ENCODE measurements around the gene ZGLP1. TPM values are rescaled to one million over a fixed set of nuclear protein-coding genes. Genes with fewer than 3 reads are reported as not detected.

The ZGLP1 gene
- total and polyA plus RNA-seq, 2 of the 13 experiments (the other 11 are each of a cell fraction or from before 2014, with no cell fraction given) = 2.4 to 3.0 TPM

GRCh38 chr19:10259162-10259905, 50.3 kb downstream of the ZGLP1 start (continued):
- TF ChIP-seq ZBTB34 (CRISPR knock-in tag; IDR thresholded peaks at IDR 0.05) = no peak
- no peak for TF ChIP-seq ZNF790 (CRISPR knock-in tag; IDR thresholded peaks at IDR 0.05; ENCODE audit: borderline replicate concordance)
- peak; percentile 82 for TF ChIP-seq CTCF (CRISPR knock-in tag; IDR thresholded peaks at IDR 0.05)
- no peak for TF ChIP-seq ZFP36L1 (CRISPR knock-in tag; IDR thresholded peaks at IDR 0.05)
- 0 out of 2 replicates have a peak, but pooled peaks have one; percentile 43 for TF ChIP-seq RBFOX2 (IDR thresholded peaks at IDR 0.05; ENCODE audit: low read depth, low read length)
- no peak for TF ChIP-seq SP1 (IDR thresholded peaks at IDR 0.05)
- 0 out of 2 replicates have a peak, but pooled peaks have one; percentile 41 for TF ChIP-seq SP1 (CRISPR knock-in tag; IDR thresholded peaks at IDR 0.05)
- TF ChIP-seq SOX6 (IDR thresholded peaks at IDR 0.05) = no peak
- 0 out of 2 replicates have a peak, but pooled peaks have one; percentile 19 for TF ChIP-seq SOX6 (CRISPR knock-in tag; IDR thresholded peaks at IDR 0.05)
- no peak for TF ChIP-seq ZNF546 (CRISPR knock-in tag; conservative IDR thresholded peaks at IDR 0.05)
- peak; percentile 39; the same call in 1 of the 2 replicates for TF ChIP-seq ZNF687 (CRISPR knock-in tag; IDR thresholded peaks at IDR 0.05)
- 0 out of 2 replicates have a peak, but pooled peaks have one; percentile 44 for TF ChIP-seq KDM3A (CRISPR knock-in tag; IDR thresholded peaks at IDR 0.05; ENCODE audit: low read depth)
- peak; percentile 22 for TF ChIP-seq PTBP1 (IDR thresholded peaks at IDR 0.05; ENCODE audit: low read depth, low read length, poor library complexity, severe bottlenecking)
- TF ChIP-seq NONO (IDR thresholded peaks at IDR 0.05) = no peak
- TF ChIP-seq NONO (CRISPR knock-in tag; conservative IDR thresholded peaks at IDR 0.05) = peak; percentile 40; the same call in 1 of the 2 replicates
- TF ChIP-seq ZBTB4 (CRISPR knock-in tag; IDR thresholded peaks at IDR 0.05; ENCODE audit: borderline replicate concordance) = no peak
- peak; percentile 96; the same call in 1 of the 2 replicates for TF ChIP-seq ZNF362 (CRISPR knock-in tag; IDR thresholded peaks at IDR 0.05; ENCODE audit: borderline replicate concordance)

Measured in HepG2 (cell line).